Sigmoid colon (tissue), 4 donors: ENCODE data around the gene SLIT1.

Source experiments
- POLR2A ChIP-seq, 2 donors: fragments of 450-650 bp; IDR thresholded peaks; one replicate each; pipeline ENCODE4 v1.6.1; 2016; ENCODE audit warnings: antibody characterized with exemption in 2 of 2, mild to moderate bottlenecking in 2 of 2, moderate library complexity in 2 of 2
- POLR2AphosphoS5 ChIP-seq, 4 donors: sonication (generic); formaldehyde crosslinking; IDR thresholded peaks; one replicate each; pipeline ENCODE4 v1.6.1; 2017; ENCODE audit warnings: antibody characterized with exemption in 4 of 4
- TF ChIP-seq, protein P1 (sequence below), 4 experiments: fragments of 450-650 bp in 3 of 4; fragments of 200-600 bp in 1 of 4; IDR thresholded peaks; one replicate each; pipeline ENCODE4 v1.5.1; 2016 to 2019; ENCODE audit warnings: antibody characterized with exemption in 4 of 4, mild to moderate bottlenecking in 3 of 4, moderate library complexity in 2 of 4

DNA sequence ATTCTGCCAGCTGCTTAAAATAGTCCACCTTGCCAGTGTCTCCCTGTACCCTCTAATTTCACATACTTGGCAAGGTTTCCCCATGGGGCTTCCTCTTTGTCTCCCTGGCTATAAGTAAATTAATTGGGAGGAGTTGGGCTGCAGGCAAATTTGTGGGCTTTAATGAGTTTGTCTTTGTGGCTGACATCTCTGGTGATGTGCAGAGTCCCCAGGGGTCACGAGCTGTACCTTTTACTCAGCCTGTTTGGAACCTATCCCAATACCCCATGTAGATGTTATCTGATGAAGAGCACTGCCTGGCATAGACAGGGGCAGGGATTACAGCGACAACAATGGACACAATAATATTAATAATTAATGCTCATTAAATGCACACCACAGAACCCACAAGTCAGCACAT is 132.5 kb downstream of the SLIT1 start:
- TF ChIP-seq, protein P1, sequence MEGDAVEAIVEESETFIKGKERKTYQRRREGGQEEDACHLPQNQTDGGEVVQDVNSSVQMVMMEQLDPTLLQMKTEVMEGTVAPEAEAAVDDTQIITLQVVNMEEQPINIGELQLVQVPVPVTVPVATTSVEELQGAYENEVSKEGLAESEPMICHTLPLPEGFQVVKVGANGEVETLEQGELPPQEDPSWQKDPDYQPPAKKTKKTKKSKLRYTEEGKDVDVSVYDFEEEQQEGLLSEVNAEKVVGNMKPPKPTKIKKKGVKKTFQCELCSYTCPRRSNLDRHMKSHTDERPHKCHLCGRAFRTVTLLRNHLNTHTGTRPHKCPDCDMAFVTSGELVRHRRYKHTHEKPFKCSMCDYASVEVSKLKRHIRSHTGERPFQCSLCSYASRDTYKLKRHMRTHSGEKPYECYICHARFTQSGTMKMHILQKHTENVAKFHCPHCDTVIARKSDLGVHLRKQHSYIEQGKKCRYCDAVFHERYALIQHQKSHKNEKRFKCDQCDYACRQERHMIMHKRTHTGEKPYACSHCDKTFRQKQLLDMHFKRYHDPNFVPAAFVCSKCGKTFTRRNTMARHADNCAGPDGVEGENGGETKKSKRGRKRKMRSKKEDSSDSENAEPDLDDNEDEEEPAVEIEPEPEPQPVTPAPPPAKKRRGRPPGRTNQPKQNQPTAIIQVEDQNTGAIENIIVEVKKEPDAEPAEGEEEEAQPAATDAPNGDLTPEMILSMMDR (IDR thresholded peaks at IDR 0.05) = no peak
- TF ChIP-seq POLR2A (IDR thresholded peaks at IDR 0.05) = no peak
- no peak for TF ChIP-seq POLR2AphosphoS5 (IDR thresholded peaks at IDR 0.05)
